GM21576 (cell line): ENCODE data around the gene C1QTNF12.
A peak's percentile ranks its signal among the peaks of the same experiment; 100 is the strongest.
"Not testable (repeated sequence)": the region's sequence is repeated elsewhere in the genome, so short reads cannot be mapped to it uniquely, and the experiment has no call there.

Source experiments
- ATAC-seq: cut with Tn5 transposase; IDR thresholded peaks from one replicate; pipeline ENCODE4 v1.9.1; 2021; ENCODE audit warnings: mild to moderate bottlenecking, moderate library complexity; ENCODE audit not compliant: unreplicated experiment

C1QTNF12 gene

DNA sequence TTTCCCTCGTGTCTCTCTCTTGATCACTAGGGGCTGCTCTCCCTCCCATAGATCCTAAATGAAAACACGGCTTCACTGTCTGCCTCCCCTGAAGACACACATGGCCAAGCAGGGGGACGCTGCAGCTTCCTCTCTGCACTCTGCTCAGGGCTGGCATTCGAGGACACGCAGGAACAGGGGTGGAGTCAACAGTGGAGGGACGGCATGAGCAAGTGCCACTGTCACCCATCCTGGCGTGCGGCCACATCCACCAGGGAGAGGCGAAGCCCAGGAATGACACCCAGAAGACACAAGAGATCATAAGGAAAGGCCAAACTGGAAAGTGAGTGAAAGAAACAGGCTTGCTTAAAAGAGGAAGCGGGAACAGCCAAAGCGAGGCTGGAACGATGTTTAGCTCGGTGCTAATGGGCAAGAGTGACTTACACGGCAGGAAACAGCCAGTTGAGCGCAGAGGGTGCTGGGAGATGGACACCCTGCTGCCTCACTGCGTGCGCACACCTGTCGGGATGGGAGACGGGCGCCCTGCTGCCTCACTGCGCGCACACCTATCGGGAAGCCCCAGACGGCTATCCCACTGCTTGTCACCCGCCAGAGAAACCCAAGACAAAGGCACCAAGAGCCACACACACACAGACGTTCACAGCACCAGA is 13.6 kb upstream of the C1QTNF12 start:
- no peak for ATAC-seq

DNA sequence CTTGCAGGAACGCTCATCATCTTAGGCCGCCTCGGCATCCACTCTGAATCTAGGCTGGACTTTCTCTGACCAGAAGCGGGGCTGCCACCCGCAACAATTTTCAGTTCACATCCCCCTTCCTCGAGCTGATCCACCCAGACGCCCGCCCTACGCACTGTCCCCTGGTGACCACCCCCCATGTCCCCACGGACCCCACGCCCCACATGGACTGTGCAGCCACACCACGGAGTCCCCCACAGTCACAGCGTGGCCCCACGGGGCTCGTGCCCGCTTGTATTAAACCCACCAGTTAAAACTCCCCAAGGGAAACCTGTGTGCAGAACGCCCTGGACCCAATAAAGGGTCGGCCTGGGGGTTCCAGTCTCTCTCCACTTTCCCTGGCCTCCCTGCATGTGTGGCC is 13.0 kb upstream of the C1QTNF12 start:
- no peak for ATAC-seq

DNA sequence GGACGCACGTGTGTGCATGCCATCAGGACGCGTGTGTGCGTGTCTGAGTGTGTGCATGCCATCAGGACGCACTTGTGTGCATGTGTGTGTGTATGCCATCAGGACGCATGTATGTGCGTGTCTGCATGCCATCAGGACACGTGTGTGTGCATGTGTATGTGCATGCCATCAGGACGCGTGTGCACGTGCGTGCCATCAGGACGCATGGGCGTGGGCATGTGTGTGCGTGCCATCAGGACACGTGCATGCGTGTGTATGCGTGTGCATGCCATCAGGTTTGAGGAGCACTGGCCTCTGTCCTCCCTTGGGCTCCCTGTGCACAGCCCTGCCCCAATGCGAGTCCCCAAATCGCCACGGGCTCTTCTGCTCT is 12.6 kb upstream of the C1QTNF12 start:
- no peak for ATAC-seq

DNA sequence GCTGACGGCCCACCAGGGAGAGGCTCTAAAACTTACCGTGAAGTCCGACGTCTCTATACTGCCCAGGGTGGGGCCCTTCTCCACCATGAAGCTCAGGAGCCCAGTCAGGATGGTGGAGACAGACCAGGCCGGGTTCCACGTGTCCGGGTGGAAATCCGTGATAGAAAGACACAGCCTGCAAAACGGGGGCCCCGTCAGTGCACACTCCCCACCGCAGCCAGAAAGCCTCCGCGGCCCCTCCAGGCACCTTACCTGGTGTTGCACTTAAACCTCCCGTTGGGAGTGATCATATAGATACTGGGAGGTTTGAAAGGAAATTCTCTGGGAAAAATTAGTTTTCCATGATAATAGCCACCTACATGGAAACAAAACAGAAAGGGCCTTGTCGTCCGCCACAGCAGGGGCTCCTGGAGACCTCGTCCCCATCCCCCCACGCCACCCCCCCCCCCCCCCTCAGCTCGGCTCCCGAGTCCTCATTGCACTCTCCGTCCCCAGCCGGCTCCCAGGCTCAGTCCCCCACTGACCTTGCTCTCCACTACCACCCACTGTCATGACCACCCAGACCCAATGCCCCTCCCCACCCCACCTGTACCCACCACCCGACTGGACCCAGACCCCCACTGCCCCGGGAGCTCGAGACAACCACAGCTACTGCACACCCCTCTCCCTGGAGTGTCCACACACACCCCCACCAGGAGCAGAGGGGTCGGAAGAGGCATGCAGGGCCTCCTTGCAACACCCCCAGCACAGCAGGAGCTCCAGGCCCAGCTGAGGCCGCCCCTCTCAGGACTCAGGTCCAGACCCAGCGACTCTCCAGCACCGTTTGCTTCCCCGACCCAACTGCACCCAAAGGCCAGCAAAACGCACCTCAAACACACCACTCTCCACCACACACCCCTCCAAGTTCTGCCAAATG is 10.7 kb upstream of the C1QTNF12 start:
- ATAC-seq, result no peak

DNA sequence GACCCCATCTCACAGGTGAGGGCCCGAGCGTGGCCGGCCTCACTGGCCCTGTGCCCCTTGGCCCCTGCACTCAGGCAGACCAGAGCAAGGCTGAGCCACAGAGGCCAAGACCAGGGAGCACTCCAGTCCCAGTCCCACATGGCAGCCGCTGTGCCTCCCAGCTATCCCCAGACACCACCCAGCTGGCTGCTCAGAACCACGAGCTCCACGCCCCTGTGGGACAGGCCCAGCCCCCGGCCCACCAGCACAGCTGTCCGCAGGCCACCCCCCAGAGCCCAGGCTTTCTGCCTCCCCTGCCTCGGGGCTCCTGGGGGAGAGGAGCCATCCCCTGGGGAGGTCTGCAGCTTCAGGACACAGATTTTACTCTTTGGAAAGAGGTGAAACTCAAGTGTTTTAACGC is 9.1 kb upstream of the C1QTNF12 start:
- no peak for ATAC-seq

DNA sequence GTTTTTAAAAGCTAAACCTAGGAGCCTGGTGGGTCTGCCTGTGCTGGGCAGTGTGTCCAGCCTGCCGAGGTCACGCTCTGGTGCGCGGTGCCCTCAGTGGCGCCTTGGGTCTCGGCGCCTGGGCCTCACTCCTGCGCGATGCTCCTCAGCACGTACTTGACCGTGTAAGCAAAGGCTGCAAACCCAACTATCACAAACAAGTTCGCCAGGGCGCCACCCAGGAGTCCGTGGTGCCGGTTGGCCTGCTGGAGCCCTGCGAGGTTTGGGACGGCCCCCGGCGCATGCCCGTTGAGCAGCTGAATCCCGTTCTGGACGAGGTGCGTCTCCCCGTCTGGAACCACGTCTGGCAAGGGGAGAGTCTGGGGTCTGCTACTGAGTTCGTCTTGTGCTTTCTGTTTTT is 8.6 kb upstream of the C1QTNF12 start:
- no peak for ATAC-seq

DNA sequence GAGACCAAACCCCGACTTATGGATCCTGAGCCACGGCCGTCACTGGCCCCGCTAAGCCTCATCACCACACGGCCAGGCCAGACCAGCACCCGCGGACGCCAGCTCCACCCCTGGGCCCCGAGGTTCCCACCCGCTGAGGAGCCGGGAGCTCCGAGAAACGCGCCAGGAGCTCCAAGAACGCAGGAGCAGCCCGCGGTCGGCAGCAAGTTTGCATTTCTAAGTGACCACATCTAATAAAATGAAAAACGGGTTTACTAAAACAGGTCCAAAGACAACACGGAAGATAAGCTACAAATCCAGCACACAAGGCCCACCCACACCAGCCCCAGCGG is 8.1 kb upstream of the C1QTNF12 start:
- ATAC-seq, result no peak

DNA sequence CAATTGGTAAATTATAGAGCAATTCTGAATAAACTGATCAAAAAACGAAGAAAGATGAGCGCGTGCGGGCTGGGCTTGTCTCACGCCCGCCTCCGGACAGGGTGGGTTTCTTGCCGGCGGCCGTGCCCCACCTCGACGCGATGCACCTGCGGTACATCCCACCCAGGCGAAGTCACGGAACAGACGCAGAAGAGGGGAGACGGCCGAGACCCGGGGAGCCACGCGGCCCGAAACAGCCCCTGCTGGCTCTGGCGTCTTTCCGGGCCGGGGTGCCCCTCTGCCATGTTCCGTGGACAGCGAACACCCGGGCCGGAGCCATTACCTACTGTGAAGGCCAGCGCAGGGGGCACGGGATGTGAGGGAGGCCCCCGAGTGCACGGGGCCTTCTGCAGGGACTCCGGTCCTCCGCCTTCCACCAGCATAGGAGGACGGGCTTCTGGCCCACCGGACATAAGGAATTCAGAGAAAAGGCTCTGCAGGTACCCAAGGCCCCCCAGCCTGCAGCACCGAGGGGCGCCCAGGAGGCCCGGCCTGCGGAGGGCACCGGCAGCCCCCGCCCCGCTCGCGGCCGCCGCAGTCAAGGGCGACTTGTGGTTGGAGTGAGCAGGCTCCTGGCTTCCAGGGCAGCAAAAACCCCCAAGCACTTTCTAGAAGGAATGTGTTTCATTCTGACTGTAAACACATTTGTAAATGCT is 7.6 kb upstream of the C1QTNF12 start:
- no peak for ATAC-seq

DNA sequence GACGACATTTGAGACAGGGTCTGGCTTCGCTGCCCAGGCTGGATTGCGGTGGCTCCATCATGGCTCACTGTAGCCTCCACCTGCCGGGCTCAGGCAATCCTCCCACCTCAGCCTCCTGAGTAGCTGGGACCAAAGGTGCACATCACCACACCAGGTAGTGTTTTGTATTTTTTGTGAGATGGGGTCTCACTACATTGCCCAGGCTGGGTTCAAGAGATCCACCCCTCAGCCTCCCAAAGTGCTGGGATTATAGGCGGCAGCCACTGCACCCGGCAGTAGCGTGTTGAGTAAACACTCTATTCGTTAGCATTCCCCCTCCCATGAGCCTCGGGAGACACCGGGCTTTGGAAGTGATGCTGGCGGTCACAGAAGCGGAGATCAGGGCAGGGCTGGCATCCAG is 6.8 kb upstream of the C1QTNF12 start:
- no peak for ATAC-seq

DNA sequence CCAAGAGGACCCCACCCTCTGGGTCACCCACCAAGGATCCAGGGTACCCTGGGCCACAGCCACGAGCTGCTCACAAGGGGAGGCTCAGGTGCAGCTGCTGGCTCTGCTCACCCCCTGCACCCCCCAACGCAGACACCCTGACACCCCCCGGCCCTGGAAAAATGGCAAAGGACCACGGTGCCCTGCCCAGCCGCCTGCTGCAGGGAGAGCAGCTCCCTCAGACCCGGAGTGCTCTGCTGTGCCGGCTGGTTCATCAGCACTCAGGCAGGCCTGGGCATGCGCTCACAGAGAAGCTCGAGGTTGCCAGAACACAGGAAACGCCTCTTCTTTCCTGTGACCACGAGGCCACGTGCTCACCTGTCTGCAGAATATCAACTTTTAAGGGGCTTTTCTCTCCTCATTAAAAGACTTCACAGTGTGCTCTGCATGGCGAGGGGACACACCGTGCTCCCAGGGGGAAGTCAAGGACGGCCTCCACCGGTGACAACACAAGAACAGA is 4.3 kb upstream of the C1QTNF12 start:
- ATAC-seq, result peak; percentile 61

DNA sequence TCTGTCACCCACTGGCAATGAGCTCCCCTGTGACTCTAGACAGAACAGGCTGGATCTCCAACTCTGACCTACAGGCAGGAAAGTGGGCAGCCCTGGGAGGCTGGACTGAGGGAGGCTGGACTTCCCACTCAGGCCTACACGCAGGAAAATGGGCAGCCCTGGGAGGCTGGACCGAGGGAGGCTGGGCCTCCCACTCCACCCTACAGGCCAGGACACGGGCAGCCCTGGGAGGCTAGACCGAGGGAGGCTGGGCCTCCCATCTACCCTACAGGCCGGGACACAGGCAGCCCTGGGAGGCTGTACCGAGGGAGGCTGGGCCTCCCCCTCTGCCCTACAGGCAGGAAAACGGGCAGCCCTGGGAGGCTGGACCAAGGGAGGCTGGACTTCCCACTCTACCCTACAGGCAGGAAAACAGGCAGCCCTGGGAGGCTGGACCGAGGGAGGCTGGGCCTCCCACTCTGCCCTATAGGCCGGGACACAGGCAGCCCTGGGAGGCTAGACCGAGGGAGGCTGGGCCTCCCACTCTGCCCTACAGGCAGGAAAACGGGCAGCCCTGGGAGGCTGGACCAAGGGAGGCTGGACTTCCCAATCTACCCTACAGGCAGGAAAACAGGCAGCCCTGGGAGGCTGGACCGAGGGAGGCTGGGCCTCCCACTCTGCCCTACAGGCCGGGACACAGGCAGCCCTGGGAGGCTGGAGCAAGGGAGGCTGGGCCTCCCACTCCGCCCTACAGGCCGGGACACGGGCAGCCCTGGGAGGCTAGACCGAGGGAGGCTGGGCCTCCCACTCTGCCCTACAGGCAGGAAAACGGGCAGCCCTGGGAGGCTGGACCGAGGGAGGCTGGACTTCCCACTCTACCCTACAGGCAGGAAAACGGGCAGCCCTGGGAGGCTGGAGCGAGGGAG is 1.7 kb upstream of the C1QTNF12 start:
- ATAC-seq, result not testable (repeated sequence)

DNA sequence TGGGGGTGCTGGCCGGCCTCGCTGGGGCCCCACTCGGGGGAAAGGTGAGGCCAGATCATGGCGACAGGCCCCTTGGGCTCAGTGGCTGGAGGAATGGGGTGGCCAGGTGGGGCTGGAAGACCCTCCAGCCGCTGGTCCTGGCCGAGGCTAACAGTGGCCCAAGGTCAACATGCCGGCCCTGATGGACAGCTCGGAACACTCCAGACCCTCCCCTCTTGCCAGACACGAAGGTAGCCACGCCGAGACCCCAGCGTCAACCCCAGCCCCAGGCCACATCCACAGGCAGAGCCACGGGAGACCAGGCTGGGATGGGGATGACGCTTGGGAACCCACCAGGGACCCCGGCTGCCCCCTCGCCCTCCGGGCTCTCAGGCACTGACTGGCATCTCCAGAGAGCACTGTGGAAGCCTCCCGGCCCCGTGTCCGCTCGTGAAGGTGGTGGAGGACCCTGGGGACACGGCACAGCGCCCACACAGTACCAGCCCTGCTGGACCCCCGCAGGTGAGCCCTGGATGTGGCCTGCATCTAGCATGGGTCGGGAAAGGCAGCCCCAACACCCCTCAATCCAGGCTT is 905 bp upstream of the C1QTNF12 start:
- ATAC-seq, result no peak

DNA sequence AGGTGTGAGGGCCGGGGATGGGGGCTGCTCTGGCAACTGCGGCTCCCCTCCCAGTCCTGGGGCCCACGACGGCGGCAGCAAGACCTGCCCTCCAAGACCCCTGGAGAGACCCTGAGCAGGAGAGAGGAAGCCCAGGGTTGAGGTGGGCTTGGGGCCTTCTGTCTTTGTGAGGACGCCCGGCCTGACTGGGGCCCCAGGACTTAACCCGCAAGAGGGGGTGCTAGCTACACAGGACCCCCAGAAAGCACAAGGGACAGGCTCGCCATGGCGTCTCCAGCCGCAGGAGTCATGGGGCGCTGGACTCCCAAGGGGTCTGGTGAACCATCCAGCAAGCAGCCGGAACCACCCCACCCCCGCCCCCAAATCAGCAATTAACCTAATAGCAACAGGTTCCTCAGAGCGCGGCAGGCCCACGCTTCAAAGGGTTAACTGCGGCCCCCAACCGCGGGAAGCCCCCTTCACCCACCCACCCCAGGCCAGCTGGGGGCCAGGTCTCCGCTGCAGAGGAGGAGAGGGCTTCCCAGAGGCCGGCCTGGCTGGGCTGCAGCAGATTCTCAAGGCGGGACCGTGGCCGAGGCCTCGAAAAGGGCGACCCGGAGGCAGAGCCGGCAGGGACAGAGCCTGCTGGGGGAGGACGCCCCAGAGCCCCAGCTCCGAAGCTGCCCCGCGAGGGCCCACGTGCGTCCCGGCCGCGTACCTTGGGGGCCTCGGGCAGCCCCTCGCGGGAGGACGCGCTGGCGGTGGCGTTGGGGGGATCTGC is 525 bp downstream of the C1QTNF12 start:
- ATAC-seq, result no peak

DNA sequence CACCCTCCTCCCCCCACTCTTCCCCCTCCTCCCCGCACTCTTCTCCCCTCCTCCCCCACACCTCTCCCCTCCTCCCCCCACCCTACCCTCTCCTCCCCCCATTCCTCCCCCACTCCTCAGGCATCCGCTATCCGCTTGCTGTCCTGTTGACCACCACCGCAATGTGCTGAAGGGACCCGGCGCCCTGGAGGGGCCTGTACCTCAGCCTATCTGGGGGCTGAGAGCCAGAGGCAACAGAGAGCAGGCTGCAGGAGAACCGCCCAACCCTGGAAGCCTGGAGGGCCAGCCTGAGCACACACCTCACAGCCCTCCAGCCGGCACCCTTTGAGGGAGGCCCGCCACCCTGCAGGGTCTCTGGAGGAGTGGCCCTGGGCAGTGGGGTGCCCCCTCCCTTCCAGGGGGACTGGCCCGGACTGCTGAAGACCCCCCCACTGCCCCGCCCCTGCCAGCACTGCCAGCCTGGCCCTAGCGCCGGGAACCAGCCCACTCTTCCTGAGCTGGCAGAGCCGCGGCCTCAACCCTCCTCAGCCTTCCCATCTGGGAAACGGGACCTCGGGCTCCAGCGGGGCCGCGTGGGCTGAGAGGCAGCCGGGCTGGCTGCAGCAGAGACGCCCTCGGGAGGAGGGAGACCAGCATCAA is 1.2 kb downstream of the C1QTNF12 start:
- no peak for ATAC-seq

DNA sequence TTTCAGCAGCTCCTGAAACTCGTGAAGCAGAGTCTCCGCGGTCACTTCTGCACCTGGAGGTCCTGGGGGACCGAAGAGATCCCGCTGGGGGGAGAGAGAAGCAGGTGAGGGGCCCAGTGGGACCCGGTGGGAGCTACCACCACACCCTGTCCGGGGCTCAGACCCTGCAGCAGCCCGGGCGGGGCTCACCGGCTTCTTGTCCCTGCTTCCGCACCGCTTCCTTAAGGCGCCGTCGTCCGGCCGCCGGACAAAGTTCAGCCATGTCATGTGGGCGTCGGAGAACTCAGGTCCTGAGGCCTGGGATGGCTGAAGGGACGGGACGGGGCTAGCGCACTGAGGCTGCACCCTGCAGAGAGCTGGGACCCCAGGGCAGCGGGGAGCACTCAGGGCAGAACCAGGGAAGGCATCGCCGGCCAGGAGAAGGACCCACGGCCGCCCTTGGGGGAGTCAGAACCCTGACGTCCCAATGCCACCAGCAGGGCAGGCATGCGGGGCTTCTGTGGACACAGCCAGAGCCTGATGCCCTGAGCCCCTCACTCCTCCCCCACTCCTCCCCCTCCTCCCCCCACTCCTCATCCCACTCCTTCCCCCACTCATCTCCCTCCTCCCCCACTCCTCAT is 2.2 kb downstream of the C1QTNF12 start:
- ATAC-seq, result no peak

DNA sequence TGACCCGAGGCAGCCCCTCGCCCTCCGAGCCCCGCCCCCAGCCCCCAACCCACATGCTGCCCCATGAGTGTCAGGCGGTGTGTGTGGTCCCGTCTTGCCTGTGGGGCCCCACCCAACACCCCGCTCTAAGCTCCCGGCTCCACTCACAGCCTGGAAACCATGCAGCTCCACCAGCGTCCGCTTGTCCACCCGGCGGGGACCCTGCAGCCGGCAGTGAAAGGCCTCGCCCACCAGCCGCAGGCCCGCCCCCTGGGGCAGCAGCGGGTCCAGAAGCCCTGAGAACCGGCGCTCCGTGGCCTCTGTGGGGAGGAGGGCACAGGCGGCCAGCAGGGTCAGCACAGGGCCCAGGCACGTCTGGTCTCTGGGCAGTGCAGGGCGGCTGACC is 2.7 kb downstream of the C1QTNF12 start:
- ATAC-seq, result no peak

DNA sequence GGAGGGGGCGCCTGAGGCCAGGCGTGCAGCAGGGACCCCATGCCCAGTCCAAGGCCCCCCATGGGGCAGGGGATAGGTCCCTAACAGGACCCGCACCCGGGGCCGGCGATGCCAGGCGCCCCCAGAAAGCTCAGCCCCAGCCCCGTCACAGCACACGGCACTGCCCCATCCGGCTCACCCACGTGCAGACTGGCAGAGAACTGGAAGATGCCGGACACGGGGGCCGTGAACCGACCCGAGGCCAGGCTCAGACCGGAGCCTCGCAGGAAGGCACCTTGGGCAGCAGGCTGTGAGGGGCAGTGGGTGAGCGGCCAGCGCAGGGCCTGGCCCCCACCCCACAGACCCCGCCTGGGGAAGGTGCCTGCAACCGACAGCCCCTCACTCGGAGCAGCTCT is 3.3 kb downstream of the C1QTNF12 start:
- no peak for ATAC-seq

DNA sequence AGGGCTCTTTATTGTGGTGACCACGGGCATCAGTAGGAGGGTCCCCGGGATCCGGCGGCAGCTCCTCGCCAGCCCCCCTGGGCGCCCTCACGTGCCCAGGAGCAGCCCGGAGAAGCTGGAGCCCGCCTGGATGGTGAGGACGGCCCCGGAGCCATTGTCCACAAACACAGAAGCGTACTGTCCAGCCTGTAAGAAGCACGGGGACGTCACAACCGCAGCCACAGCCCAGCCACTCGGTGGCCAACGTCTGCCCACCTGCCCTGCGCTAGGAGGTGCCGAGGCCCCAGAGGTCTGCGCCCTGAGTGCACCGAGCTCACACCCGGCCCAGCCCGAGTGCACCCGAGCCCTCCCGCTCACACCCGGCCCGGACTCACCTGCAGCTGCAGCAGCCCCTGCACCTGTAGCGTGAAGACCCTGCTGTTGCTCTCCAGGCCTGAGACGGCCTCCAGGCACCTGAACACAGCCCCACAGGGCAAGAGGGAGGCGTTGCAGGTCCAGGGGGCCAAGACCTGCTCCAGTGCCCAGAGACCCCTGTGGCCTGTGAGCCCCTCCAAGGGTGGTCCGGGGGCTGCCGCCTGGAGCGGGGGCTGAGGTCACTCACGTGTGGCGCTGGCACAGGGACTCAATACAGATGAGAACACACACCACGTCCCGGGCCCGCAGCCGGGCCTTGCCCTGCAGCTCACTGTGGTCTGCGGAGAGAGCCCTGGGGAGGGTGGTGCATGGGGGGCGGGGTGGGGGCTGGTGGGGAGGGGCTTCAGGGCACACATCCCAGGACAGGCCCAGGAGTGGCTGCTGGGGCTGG is 3.9 kb downstream of the C1QTNF12 start:
- ATAC-seq, result no peak
